ENCODE data around the gene FAT2. TPM values are rescaled to one million over a fixed set of nuclear protein-coding genes. Genes with fewer than 3 reads are reported as not detected.

The FAT2 gene
- total and polyA plus RNA-seq, 10 of the 15 experiments (the other 5 are each of a cell fraction or from before 2014, with no cell fraction given): 0.01 to 0.06 (median 0.03) TPM; not detected in 3

GRCh38 chr5:151632524-151632923 is 41.4 kb upstream of the FAT2 start:
- no peak overlapping the region for H2AFZ ChIP-seq (ENCODE audit: control insufficient read depth, low read depth, low read length)
- no TSS peak for BruUV-seq (replicated peaks)
- H3K9ac ChIP-seq (ENCODE audit: control insufficient read depth, insufficient read depth, low read length): no peak overlapping the region

More at GRCh38 chr5:151632524-151632923, 41.4 kb upstream of the FAT2 start:
- intact Hi-C loops (cut with micrococcal nuclease; ENCODE audit: unreplicated experiment): no loop called here
- DNase-seq (ENCODE audit: low read depth, low spot score): no peak
- H4K20me1 ChIP-seq (ENCODE audit: control insufficient read depth, insufficient read depth): no peaks in the 10 kb centered on the region
- RAD21 ChIA-PET (ENCODE audit: unreplicated experiment): no interaction called here
- H3K27ac ChIP-seq (ENCODE audit: control insufficient read depth, insufficient read depth): no peak overlapping the region
- H3K79me2 ChIP-seq (ENCODE audit: control insufficient read depth, insufficient read depth, low read length): no peaks in the 10 kb centered on the region
- in situ Hi-C loops (cut with MboI): no loop called here
- FAIRE-seq: no peak
- TF ChIP-seq RCOR1 (conservative IDR thresholded peaks at IDR 0.05; ENCODE audit: low read depth, low read length) (no peak), SIN3A (IDR thresholded peaks at IDR 0.05; ENCODE audit: low read depth, low read length) (no peak), E4F1 (IDR thresholded peaks at IDR 0.05; ENCODE audit: borderline replicate concordance, partially characterized antibody) (no peak), EED (IDR thresholded peaks at IDR 0.05; ENCODE audit: low read depth) (no peak), HCFC1 (IDR thresholded peaks at IDR 0.05; ENCODE audit: low read length) (no peak), RB1 (IDR thresholded peaks at IDR 0.05; ENCODE audit: borderline replicate concordance) (no peak), SIX5 (IDR thresholded peaks at IDR 0.05; ENCODE audit: low read depth, low read length, severe bottlenecking) (no peak), MXI1 (IDR thresholded peaks at IDR 0.05; ENCODE audit: low read depth, low read length) (no peak), IKZF2 (IDR thresholded peaks at IDR 0.05) (no peak), MAX (IDR thresholded peaks at IDR 0.05; ENCODE audit: low read depth, low read length) (no peak)
- no peaks in the 10 kb centered on the region for H3K9me3 ChIP-seq (replicated peaks; ENCODE audit: control insufficient read depth, insufficient read depth, low read length)
- no peak overlapping the region for H3K4me3 ChIP-seq
- CTCF ChIA-PET: no interaction called here
- WGBS (ENCODE audit: insufficient coverage, insufficient replicate concordance, low lambda C conversion rate, missing lambda C conversion rate): 50% methylated on average over 14 of the region's 15 CpGs
- H3K4me2 ChIP-seq (ENCODE audit: control insufficient read depth, insufficient read depth): no peak overlapping the region
- SMC1A ChIA-PET (ENCODE audit: uncharacterized antibody, unreplicated experiment): no interaction called here
- ATAC-seq: no peak
- no peaks in the 10 kb centered on the region for H3K4me1 ChIP-seq (ENCODE audit: control insufficient read depth, insufficient read depth, low read length)
- H3K36me3 ChIP-seq (ENCODE audit: control insufficient read depth in 2 of 2, insufficient read depth in 2 of 2, low read length in 1 of 2): no peaks in the 10 kb centered on the region
- H3K27me3 ChIP-seq (replicated peaks in 1 of 2; ENCODE audit: control insufficient read depth in 2 of 2, insufficient read depth in 2 of 2, low read length in 1 of 2): no peaks in the 10 kb centered on the region; a peak in 1 of 4 replicates
- POLR2A ChIA-PET: no interaction called here
